ENCODE measurements around the gene COBL. TPM values are rescaled to one million over a fixed set of nuclear protein-coding genes. Genes with fewer than 3 reads are reported as not detected.

The COBL gene
- total and polyA plus RNA-seq, 2 of the 4 experiments (the other 2 are of a cell fraction): under 0.01 TPM; not detected in 1

DNA sequence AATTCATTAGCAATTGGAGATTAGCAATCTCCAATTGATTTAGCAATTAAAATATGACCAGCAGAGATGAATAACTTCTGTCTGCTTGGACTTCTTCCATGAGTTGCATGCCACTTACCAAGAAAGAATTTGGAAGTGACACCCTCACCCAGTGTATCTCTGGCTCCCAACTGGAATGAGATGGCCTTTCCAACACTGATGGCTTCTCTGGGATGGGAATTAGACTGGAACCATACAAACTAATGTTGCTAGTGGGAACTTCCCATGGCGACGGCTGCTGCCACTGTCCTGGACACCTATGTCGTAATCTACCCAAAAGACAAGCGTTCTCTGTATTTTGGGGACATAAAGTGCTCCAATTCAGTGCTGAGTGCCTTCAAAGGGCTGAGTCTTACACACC is 192.3 kb downstream of the COBL start:
- in situ Hi-C loops (cut with MboI; ENCODE audit: low sequenced_read_pairs): no loop called here
- dilution Hi-C loops (cut with HindIII; ENCODE audit: low sequenced_read_pairs, unreplicated experiment): no loop called here
- no peak overlapping the region for H3K9ac ChIP-seq (ENCODE audit: low read depth, low read length)
- ChIA-PET CTCF (no interaction called here), POLR2A (ENCODE audit: unreplicated experiment) (no interaction called here)
- H3K79me1 ChIP-seq (ENCODE audit: low read depth in 1 of 2, low read length in 2 of 2): no peaks in the 10 kb centered on the region
- TF ChIP-seq NFE2L2 (IDR thresholded peaks at IDR 0.05; ENCODE audit: low read depth, low read length) (no peak), MAZ (IDR thresholded peaks at IDR 0.05; ENCODE audit: borderline replicate concordance, low read depth, low read length) (no peak), RAD21 (IDR thresholded peaks at IDR 0.05; ENCODE audit: low read length) (no peak), CHD1 (IDR thresholded peaks at IDR 0.05; ENCODE audit: low read depth, low read length) (no peak), MAFK (IDR thresholded peaks at IDR 0.05; ENCODE audit: low read depth, low read length) (no peak), RFX5 (IDR thresholded peaks at IDR 0.05; ENCODE audit: low read depth, low read length) (no peak), BHLHE40 (IDR thresholded peaks at IDR 0.05; ENCODE audit: low read depth, low read length) (no peak), RCOR1 (IDR thresholded peaks at IDR 0.05; ENCODE audit: insufficient replicate concordance, low read length) (no peak), SMC3 (IDR thresholded peaks at IDR 0.05; ENCODE audit: low read depth, low read length) (no peak), FOS (IDR thresholded peaks at IDR 0.05; ENCODE audit: low read depth, low read length) (no peak), POLR2A (IDR thresholded peaks at IDR 0.05; ENCODE audit: low read depth, low read length) (no peak)
- TF ChIP-seq, protein P1, sequence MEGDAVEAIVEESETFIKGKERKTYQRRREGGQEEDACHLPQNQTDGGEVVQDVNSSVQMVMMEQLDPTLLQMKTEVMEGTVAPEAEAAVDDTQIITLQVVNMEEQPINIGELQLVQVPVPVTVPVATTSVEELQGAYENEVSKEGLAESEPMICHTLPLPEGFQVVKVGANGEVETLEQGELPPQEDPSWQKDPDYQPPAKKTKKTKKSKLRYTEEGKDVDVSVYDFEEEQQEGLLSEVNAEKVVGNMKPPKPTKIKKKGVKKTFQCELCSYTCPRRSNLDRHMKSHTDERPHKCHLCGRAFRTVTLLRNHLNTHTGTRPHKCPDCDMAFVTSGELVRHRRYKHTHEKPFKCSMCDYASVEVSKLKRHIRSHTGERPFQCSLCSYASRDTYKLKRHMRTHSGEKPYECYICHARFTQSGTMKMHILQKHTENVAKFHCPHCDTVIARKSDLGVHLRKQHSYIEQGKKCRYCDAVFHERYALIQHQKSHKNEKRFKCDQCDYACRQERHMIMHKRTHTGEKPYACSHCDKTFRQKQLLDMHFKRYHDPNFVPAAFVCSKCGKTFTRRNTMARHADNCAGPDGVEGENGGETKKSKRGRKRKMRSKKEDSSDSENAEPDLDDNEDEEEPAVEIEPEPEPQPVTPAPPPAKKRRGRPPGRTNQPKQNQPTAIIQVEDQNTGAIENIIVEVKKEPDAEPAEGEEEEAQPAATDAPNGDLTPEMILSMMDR (conservative IDR thresholded peaks at IDR 0.05; ENCODE audit: low read depth, low read length): no peak
- TF ChIP-seq, protein P2, sequence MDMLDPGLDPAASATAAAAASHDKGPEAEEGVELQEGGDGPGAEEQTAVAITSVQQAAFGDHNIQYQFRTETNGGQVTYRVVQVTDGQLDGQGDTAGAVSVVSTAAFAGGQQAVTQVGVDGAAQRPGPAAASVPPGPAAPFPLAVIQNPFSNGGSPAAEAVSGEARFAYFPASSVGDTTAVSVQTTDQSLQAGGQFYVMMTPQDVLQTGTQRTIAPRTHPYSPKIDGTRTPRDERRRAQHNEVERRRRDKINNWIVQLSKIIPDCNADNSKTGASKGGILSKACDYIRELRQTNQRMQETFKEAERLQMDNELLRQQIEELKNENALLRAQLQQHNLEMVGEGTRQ (IDR thresholded peaks at IDR 0.05; ENCODE audit: low read depth, low read length): no peak
- no peaks in the 10 kb centered on the region for H3K27me3 ChIP-seq (ENCODE audit: control insufficient read depth, insufficient read depth, low read length)
- H3K4me2 ChIP-seq (ENCODE audit: low read depth, low read length): no peak overlapping the region
- H2AFZ ChIP-seq (replicated peaks; ENCODE audit: low read length, poor library complexity): no peak overlapping the region
- no peaks in the 10 kb centered on the region for H3K36me3 ChIP-seq (ENCODE audit: control insufficient read depth, insufficient read depth, low read length)
- H4K5ac ChIP-seq (ENCODE audit: low read depth, low read length): no peak overlapping the region
- no peaks in the 10 kb centered on the region for H4K20me1 ChIP-seq (ENCODE audit: insufficient read depth, low read length)
- H2BK15ac ChIP-seq (ENCODE audit: low read depth, low read length): no peak overlapping the region
- H3K27ac ChIP-seq (ENCODE audit: insufficient read depth, low read length): no peak overlapping the region
- H3K4me1 ChIP-seq (ENCODE audit: control insufficient read depth, insufficient read depth, low read length): no peaks in the 10 kb centered on the region
- H4K8ac ChIP-seq (ENCODE audit: low read depth in 2 of 2, low read length in 2 of 2): no peak overlapping the region
- H2AK5ac ChIP-seq (ENCODE audit: low read depth, low read length): no peak overlapping the region
- H2BK20ac ChIP-seq (ENCODE audit: low read depth, low read length): no peak overlapping the region
- H3K4me3 ChIP-seq (ENCODE audit: insufficient read depth, low read depth, low read length): no peak overlapping the region
- no peak overlapping the region for H3K23ac ChIP-seq (ENCODE audit: low read depth, low read length)
- H3K56ac ChIP-seq (ENCODE audit: extremely low read depth, insufficient read depth, low read length): no peak overlapping the region
- H3K14ac ChIP-seq (replicated peaks; ENCODE audit: low read depth, low read length): no peak overlapping the region
- BruUV-seq (replicated peaks): no TSS peak
- no CpG with 5 or more reads among the region's 4 CpGs for WGBS, 2 experiments (ENCODE audit: extremely low coverage in 2 of 2, insufficient read length in 1 of 2)
- no peak overlapping the region for H2BK120ac ChIP-seq (ENCODE audit: low read depth, low read length)
- no peak overlapping the region for H4K91ac ChIP-seq (ENCODE audit: insufficient read depth, low read depth, low read length)
- DNase-seq (no peak), ATAC-seq (ENCODE audit: low read depth) (no peak)
- no peaks in the 10 kb centered on the region for H3K9me1 ChIP-seq (ENCODE audit: insufficient read depth, low read length)
- H3K18ac ChIP-seq (ENCODE audit: low read depth, low read length): no peak overlapping the region
- H2BK5ac ChIP-seq (ENCODE audit: low read depth, low read length, poor library complexity, severe bottlenecking): no peak overlapping the region
- no peak overlapping the region for H3K4ac ChIP-seq (ENCODE audit: low read depth, low read length)
- intact Hi-C loops (cut with micrococcal nuclease): no loop called here
- no peak overlapping the region for H2AK9ac ChIP-seq (replicated peaks; ENCODE audit: low read depth, low read length, poor library complexity)
- no peaks in the 10 kb centered on the region for H3K9me3 ChIP-seq (ENCODE audit: control insufficient read depth, insufficient read depth, low read length)

All from IMR-90 (cell line).